Medulla oblongata (tissue), 1 donor: Measurements from ENCODE around the gene DLEC1.
"Not testable (repeated sequence)": the region's sequence is repeated elsewhere in the genome, so short reads cannot be mapped to it uniquely, and the experiment has no call there.

ENCODE experiments used
- DNase-seq: peaks from one replicate; pipeline ENCODE4 v3.0.0-alpha.2; 2015; ENCODE audit errors: extremely low spot score

DLEC1 gene

GRCh38 chr3:38036286-38036685 is 2.7 kb upstream of the DLEC1 start:
- DNase-seq, result no peak

- DNase-seq, result no peak
These were observed 2.1 kb upstream of the DLEC1 start for GRCh38 chr3:38036906-38037305.

- no peak for DNase-seq
These were observed 529 bp upstream of the DLEC1 start for GRCh38 chr3:38038447-38038911.

- peak; percentile 90 for DNase-seq
These were observed 872 bp downstream of the DLEC1 start for GRCh38 chr3:38039899-38040261.

- DNase-seq, result no peak
These were observed 1.4 kb downstream of the DLEC1 start for GRCh38 chr3:38040401-38040800.

- DNase-seq, result no peak
These were observed 4.5 kb downstream of the DLEC1 start for GRCh38 chr3:38043486-38043885.

GRCh38 chr3:38046027-38046426 is 7.0 kb downstream of the DLEC1 start:
- no peak for DNase-seq

- no peak for DNase-seq
These were observed 7.8 kb downstream of the DLEC1 start for GRCh38 chr3:38046821-38047220.

GRCh38 chr3:38047896-38048295 is 8.9 kb downstream of the DLEC1 start:
- DNase-seq, result no peak

- DNase-seq, result peak; percentile 22
These were observed 10.5 kb downstream of the DLEC1 start for GRCh38 chr3:38049358-38050126.

GRCh38 chr3:38051131-38051530 is 12.1 kb downstream of the DLEC1 start:
- DNase-seq, result no peak

- DNase-seq, result not testable (repeated sequence)
These were observed 14.3 kb downstream of the DLEC1 start for GRCh38 chr3:38053286-38053685.

- DNase-seq, result not testable (repeated sequence)
These were observed 14.9 kb downstream of the DLEC1 start for GRCh38 chr3:38053813-38054498.

GRCh38 chr3:38054499-38055001 is 15.5 kb downstream of the DLEC1 start:
- DNase-seq, result no peak

GRCh38 chr3:38059148-38059547 is 20.1 kb downstream of the DLEC1 start:
- DNase-seq, result no peak

- DNase-seq, result no peak
These were observed 20.6 kb downstream of the DLEC1 start for GRCh38 chr3:38059591-38059990.

GRCh38 chr3:38062809-38063208 is 23.8 kb downstream of the DLEC1 start:
- no peak for DNase-seq

GRCh38 chr3:38064453-38064852 is 25.4 kb downstream of the DLEC1 start:
- DNase-seq, result not testable (repeated sequence)

- no peak for DNase-seq
These were observed 28.7 kb downstream of the DLEC1 start for GRCh38 chr3:38067508-38068233.

- no peak for DNase-seq
These were observed 31.0 kb downstream of the DLEC1 start for GRCh38 chr3:38070013-38070412.

GRCh38 chr3:38077073-38077472 is 38.1 kb downstream of the DLEC1 start:
- DNase-seq, result not testable (repeated sequence)

GRCh38 chr3:38082296-38082695 is 43.3 kb downstream of the DLEC1 start:
- DNase-seq, result not testable (repeated sequence)
